ENCODE results near the gene ELFN1.

GRCh38 chr7:1737523-1737922 is 67.4 kb downstream of the ELFN1 start:
- TF ChIP-seq CTCF (IDR thresholded peaks at IDR 0.05 in 4 of 5, conservative IDR thresholded peaks at IDR 0.05 in 1 of 5) (no peak), POLR2A (IDR thresholded peaks at IDR 0.05) (no peak)

Data from gastrocnemius medialis (tissue), 4 donors.